Skeletal muscle tissue (tissue), 4 donors: ENCODE data around the gene CRYBA2. TPM values are rescaled to one million over a fixed set of nuclear protein-coding genes. Genes with fewer than 3 reads are reported as not detected.

Source experiments
- H3K27ac ChIP-seq: one replicate; pipeline ENCODE4 v1.7.0; 2013; ENCODE audit warnings: mild to moderate bottlenecking, low read depth, low read length, inconsistent platforms
- H3K27me3 ChIP-seq, 3 donors: one replicate each; pipeline ENCODE4 v1.7.0; 2013; ENCODE audit warnings: low read length in 3 of 3; ENCODE audit not compliant: control insufficient read depth in 3 of 3, insufficient read depth in 3 of 3
- H3K36me3 ChIP-seq, 3 donors: one replicate each; pipeline ENCODE4 v1.7.0; 2013; ENCODE audit warnings: low read length in 3 of 3; ENCODE audit not compliant: control insufficient read depth in 3 of 3, insufficient read depth in 3 of 3
- H3K4me1 ChIP-seq, 3 donors: one replicate each; pipeline ENCODE4 v1.7.0; 2013; ENCODE audit warnings: low read length in 3 of 3, mild to moderate bottlenecking in 3 of 3; ENCODE audit not compliant: control insufficient read depth in 3 of 3, insufficient read depth in 3 of 3
- H3K4me3 ChIP-seq, 3 donors: one replicate each; pipeline ENCODE4 v1.7.0; 2013; ENCODE audit warnings: low read length in 3 of 3
- H3K9ac ChIP-seq, 3 donors: one replicate each; pipeline ENCODE4 v1.7.0; 2013; ENCODE audit warnings: low read length in 3 of 3, mild to moderate bottlenecking in 3 of 3, moderate library complexity in 2 of 3, low read depth in 1 of 3
- H3K9me3 ChIP-seq, 3 donors: one replicate each; pipeline ENCODE4 v1.7.0; 2013; ENCODE audit warnings: low read length in 3 of 3; ENCODE audit not compliant: control insufficient read depth in 3 of 3
- total RNA-seq: library from RNA; depleted of rRNA; stranded (reverse); fragments of >200 nt; gene quantifications from one replicate; pipeline ENCODE4 v1.2.3, GENCODE V29; 2014
- donor health status: Osteomylitis.

The CRYBA2 gene
- total RNA-seq, 1 donor from 2014 or later: not detected

DNA sequence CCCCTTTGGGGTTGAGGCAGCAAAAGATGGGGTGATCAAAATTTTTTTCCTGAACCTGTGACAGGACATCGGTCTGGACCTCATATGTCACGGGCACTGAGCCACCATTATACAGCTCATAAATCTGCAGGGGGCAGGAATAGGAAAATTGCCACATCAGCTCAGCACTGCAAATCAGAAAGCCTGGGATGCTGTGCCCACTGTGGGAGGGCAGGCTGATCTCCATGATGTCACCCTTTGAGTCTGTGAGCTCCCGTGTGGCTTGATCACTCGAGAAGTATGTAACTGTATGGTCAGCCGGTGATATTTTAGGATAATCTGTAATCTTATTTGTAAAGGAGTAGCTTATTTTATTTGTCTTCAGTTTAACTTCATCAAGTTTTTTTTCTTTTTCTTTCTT lies 17.7 kb upstream of the CRYBA2 start:
- peaks cover 15 to 32% (median 20%) of the 10 kb centered on the region in 3 donors for H3K27me3 ChIP-seq
- no peaks in the 10 kb centered on the region for H3K9me3 ChIP-seq

DNA sequence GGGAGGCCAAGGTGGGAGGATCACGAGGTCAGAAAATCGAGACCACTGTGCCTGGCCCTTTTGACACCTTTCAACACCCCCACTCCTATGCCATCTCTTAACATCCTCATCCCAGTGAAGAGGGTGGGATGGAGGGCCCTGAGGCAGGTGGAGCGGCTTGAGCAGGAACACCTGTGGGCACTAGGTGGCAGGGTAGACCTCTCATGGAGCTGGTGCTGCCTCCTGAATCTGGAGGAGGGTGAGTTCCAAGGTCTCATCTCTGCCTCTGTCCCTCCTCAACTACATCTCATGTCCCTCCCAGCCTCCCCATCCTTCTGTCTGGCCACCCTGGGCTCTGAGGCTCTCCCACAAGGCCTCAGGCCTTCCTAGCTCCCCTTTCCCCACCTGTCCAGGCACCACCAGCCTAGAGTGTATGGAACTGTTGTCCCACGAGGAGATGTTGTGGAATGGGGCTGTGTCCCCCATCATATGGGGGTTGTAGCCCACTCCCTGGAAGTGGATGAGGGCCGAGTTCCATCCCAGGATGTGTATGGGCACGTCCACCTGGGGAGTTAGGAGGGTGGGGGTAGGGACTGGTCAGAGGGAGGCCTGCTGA lies 17.0 kb upstream of the CRYBA2 start:
- Histone ChIP-seq H3K9me3 (no peaks in the 10 kb centered on the region), H3K36me3 (no peaks in the 10 kb centered on the region), H3K4me1 (no peaks in the 10 kb centered on the region), H3K27ac (no peak overlapping the region), H3K4me3 (no peak overlapping the region), H3K9ac (no peak overlapping the region), H3K27me3 (peaks cover 21 to 38% (median 26%) of the 10 kb centered on the region in 3 donors)

More for the DNA sequence above, 17.7 kb upstream of the CRYBA2 start:
- H3K27ac ChIP-seq: no peak overlapping the region
- no peaks in the 10 kb centered on the region for H3K4me1 ChIP-seq
- no peak overlapping the region for H3K4me3 ChIP-seq
- no peak overlapping the region for H3K9ac ChIP-seq
- no peaks in the 10 kb centered on the region for H3K36me3 ChIP-seq

DNA sequence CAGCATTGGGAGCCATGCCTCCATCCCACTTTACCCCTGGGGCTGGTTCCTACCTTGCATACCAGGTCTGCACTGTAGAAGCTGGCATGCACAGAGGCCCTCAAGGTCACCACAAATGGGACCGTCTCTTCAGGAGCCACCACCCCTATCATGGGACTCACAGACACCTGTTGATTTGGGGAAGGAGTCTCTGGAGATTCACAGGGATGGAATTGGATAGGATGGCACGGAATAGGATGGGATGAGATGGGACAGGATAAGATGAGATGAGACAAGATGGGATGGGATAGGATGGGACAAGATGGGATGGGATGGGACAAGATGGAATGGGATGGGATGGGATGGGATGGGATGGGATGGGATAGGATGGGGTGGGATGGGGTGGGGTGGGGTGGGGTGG lies 16.1 kb upstream of the CRYBA2 start:
- Histone ChIP-seq H3K4me1 (no peaks in the 10 kb centered on the region), H3K9ac (no peak overlapping the region), H3K36me3 (no peaks in the 10 kb centered on the region), H3K27me3 (peaks cover 28 to 45% (median 28%) of the 10 kb centered on the region in 3 donors), H3K9me3 (no peaks in the 10 kb centered on the region), H3K27ac (no peak overlapping the region), H3K4me3 (no peak overlapping the region)

DNA sequence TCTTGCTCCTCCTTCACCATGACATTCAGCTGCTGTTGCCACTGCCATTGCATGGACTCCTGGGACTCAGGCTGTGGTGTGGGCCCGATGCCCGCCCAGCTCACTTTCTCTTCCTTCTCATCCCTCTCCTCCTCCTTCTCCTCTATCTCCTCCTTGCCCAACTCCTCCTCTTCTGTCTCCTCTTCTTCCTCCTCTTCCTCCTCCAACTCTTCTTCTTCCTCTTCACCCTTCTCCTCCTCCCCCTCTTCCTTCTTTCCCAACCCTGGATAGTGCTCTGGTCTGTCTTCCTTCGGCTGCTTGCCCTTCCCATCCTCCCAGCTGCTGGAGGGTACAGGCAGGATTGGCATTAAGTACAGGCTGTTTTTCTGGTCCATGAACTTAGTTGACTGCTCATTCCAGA lies 10.8 kb upstream of the CRYBA2 start:
- Histone ChIP-seq H3K27ac (no peak overlapping the region), H3K27me3 (peaks cover 66 to 83% (median 68%) of the 10 kb centered on the region in 3 donors), H3K9ac (no peak overlapping the region), H3K36me3 (no peaks in the 10 kb centered on the region), H3K9me3 (no peaks in the 10 kb centered on the region), H3K4me3 (no peak overlapping the region), H3K4me1 (peaks cover 6 to 12% (median 11%) of the 10 kb centered on the region in 3 donors)

DNA sequence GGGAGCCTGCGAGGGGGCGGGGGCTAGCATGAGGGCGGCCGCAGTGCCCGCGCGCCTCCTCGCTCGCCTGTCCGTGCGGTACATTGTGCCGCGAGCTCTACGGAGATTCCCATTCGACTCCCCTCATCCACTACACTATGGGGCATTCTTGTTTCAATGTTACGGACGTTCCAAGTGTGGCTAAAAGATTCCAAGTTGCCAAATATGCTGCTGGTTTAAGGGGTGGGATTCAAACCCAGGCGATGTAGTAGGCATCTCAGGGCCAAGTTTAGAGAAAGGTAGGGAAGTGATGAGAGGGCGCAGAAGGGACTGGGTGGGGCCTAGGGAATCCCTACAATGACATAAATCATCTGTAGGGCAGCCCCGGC lies 10.0 kb upstream of the CRYBA2 start:
- no peak overlapping the region for H3K9ac ChIP-seq
- H3K9me3 ChIP-seq: no peaks in the 10 kb centered on the region
- peaks cover 64 to 77% (median 64%) of the 10 kb centered on the region in 3 donors for H3K27me3 ChIP-seq
- no peaks in the 10 kb centered on the region for H3K36me3 ChIP-seq
- no peak overlapping the region for H3K27ac ChIP-seq
- no peak overlapping the region for H3K4me3 ChIP-seq
- peaks cover 6 to 12% (median 11%) of the 10 kb centered on the region in 3 donors for H3K4me1 ChIP-seq

DNA sequence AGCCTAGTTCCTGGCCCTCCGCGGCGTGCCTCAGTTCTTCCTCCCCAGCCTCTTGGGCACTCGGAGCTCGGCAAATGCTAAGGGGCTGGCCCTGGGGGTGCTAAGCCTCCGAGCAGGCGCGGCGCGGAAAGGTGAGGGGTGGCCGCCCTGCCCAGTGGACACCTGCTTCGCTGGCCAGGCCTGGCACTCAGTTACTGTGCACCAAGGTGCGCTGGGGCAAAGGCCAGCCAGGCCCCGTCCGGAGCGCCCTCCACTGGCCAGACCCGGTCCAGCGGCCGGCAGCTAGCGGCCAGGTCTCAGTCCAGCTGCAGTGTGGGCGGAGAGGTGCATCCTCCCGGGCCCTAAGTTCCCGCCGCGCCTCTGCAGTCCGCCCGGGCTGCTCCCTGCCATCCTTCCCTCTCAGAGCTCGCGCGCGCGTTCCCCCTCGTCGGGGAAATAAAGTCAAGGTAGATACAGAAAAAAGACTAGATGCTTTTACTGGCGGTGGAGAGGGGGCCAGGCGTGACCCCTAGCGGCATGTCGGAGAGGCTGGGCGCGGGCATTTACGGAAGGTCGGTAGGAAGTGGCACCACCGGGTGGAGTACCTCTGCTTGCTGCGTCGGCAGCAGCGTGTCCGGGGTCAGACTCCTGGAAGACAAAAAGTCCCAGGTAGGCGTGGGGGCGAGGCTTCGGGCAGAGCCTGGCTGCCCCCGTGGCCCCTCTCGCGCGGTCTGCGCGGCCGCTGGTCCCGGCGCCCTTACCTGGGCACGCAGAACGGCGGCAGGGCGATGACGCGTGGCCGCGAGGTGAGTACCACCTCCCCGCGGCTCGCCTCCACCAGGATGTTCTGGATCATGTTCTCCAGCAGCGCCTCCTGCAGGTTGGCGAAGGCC lies 9.4 kb upstream of the CRYBA2 start:
- Histone ChIP-seq H3K9me3 (no peaks in the 10 kb centered on the region), H3K36me3 (no peaks in the 10 kb centered on the region), H3K27me3 (peaks cover 64 to 76% (median 66%) of the 10 kb centered on the region in 3 donors), H3K27ac (no peak overlapping the region), H3K4me1 (peaks cover 6 to 12% (median 11%) of the 10 kb centered on the region in 3 donors), H3K9ac (no peak overlapping the region), H3K4me3 (no peak overlapping the region)

DNA sequence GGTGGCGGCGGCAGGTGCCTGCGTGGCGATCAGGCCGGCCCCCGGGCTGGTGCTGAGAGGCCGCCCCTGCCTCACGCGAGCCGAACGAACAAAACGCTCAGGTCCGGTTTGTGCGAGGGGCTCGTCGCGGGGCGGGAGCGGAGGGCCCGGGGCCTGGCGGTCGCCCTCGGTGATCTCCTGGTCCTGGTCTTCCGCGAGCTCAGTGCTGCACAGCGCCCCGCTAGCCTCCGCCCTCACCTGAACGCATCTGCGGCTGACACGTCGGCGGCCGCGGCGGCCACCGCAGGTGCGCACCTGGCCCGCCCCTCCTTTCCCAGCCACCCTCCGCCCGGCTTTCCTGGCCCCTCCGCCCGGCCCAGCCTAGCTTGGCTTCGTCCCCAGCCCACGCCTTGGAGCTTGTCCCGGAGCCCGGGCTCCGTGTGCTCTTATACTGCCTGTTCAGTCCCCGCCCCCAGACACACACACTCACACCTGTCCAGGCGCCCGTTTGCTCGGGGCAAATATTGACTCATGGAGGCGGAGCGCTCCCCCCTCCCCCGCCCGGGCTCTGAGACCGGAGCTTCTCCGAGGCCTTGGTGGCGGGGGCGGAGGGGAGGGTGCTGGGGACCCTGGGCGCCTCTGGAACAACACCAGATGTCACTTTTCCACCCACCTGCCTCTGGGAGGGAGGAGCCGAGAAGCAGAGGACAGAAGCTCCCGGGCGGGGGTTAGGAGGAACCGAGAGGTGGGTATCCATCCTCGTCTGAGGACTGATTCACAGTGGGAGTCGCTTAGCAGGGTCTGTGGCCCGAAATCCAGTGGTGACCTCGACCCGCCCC lies 8.6 kb upstream of the CRYBA2 start:
- Histone ChIP-seq H3K9ac (no peak overlapping the region), H3K36me3 (no peaks in the 10 kb centered on the region), H3K4me1 (peaks cover 6 to 12% (median 11%) of the 10 kb centered on the region in 3 donors), H3K27ac (no peak overlapping the region), H3K27me3 (peaks cover 64 to 71% (median 65%) of the 10 kb centered on the region in 3 donors), H3K9me3 (no peaks in the 10 kb centered on the region), H3K4me3 (no peak overlapping the region)

DNA sequence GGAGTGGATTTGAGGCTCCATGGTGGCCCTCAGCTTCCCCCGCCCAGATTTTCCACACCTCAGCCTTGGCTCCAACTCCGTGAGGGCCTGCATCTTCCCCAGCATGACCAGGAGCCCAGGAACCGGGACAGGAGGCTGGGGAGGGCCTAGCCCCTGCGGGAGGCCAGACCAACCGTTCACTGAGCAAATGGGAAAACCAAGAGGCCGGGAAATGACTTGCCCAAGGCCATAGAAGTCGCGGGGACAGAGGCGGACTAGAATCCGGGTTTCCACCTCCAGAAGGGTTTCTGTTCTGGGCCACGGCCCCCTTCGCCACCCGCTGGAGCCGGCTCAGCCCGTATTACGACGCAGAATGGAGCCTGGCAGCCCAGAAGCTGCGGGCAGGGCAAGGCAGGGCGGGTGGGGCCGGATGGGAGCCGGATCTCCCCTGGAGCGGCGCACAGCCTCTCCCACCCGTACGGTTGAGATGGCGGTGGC lies 7.9 kb upstream of the CRYBA2 start:
- Histone ChIP-seq H3K4me1 (peaks cover 9 to 16% (median 14%) of the 10 kb centered on the region in 3 donors), H3K4me3 (no peak overlapping the region)

DNA sequence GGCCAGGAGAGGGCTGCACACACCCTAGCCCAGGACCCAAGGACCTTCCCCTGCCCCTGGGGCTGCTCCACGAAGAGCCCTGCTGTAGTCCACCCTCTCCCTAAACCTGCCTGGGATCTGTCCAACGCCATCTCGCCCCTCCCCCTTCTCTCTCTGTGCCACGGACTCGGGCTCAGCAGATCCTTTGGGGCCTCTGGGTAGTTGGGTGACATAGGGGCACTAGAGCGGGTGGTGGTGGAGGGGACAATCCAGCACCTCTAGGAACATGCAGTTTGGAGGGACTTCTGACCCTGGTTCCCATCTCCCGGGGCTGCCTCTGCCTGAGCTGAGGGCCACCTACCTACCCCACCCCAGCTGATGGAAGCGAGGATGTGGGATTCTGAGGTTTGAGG lies 7.3 kb upstream of the CRYBA2 start:
- Histone ChIP-seq H3K4me3 (no peak overlapping the region), H3K4me1 (peaks cover 14 to 22% (median 19%) of the 10 kb centered on the region in 3 donors), H3K9ac (no peak overlapping the region), H3K9me3 (no peaks in the 10 kb centered on the region), H3K27ac (no peak overlapping the region), H3K36me3 (no peaks in the 10 kb centered on the region), H3K27me3 (peaks cover 63 to 69% (median 67%) of the 10 kb centered on the region in 3 donors)

More for the DNA sequence above, 7.9 kb upstream of the CRYBA2 start:
- no peaks in the 10 kb centered on the region for H3K9me3 ChIP-seq
- H3K36me3 ChIP-seq: no peaks in the 10 kb centered on the region
- no peak overlapping the region for H3K9ac ChIP-seq
- peaks cover 64 to 70% (median 68%) of the 10 kb centered on the region in 3 donors for H3K27me3 ChIP-seq
- no peak overlapping the region for H3K27ac ChIP-seq
